Activated B cell treated with CpG ODN at 0.5 μM for 24 hours (primary cell): ENCODE data around the gene CHD2. TPM values are rescaled to one million over a fixed set of nuclear protein-coding genes. Genes with fewer than 3 reads are reported as not detected.
A peak's percentile ranks its signal among the peaks of the same experiment; 100 is the strongest.

Experiments used
- ATAC-seq: fragments of 200-7000 bp; cut with Tn5 transposase; one replicate; pipeline ENCODE4 v1.10.0; 2021; ENCODE audit warnings: low read depth, mild to moderate bottlenecking, moderate library complexity
- CTCF ChIA-PET: fragments of 350-600 bp; sonication (Branson Sonifier 250); formaldehyde crosslinking; loops from one replicate; lab custom pipeline; 2021; ENCODE audit warnings: antibody characterized with exemption; lab: Charles Lee
- POLR2A ChIA-PET: fragments of 350-600 bp; sonication (Branson Sonifier 250); formaldehyde crosslinking; loops from one replicate; lab custom pipeline; 2021; ENCODE audit warnings: antibody characterized with exemption; lab: Charles Lee
- DNase-seq: peaks from one replicate; pipeline ENCODE4 v3.0.0; 2022
- H3K27ac Mint-ChIP-seq: one replicate; pipeline ENCODE4 v1.8.0; 2020; ENCODE audit warnings: mixed read lengths
- H3K27me3 Mint-ChIP-seq: one replicate; pipeline ENCODE4 v1.8.0; 2021; ENCODE audit warnings: mixed read lengths
- H3K36me3 Mint-ChIP-seq: one replicate; pipeline ENCODE4 v1.8.0; 2021; ENCODE audit warnings: low read depth, mixed read lengths
- H3K4me1 Mint-ChIP-seq: one replicate; pipeline ENCODE4 v1.8.0; 2021; ENCODE audit warnings: mixed read lengths
- H3K4me3 Mint-ChIP-seq: one replicate; pipeline ENCODE4 v1.8.0; 2020; ENCODE audit warnings: mild to moderate bottlenecking, mixed read lengths
- H3K9me3 Mint-ChIP-seq: one replicate; pipeline ENCODE4 v1.8.0; 2020; ENCODE audit warnings: mixed read lengths
- intact Hi-C: fragments of 100-400 bp; cut with micrococcal nuclease; formaldehyde crosslinking; loops from one replicate; pipeline ENCODE4 v1.15.1; 2024
- total RNA-seq: library from RNA; stranded (reverse); gene quantifications from 2 replicates; pipeline ENCODE4 v1.2.3, GENCODE V29; 2022
- TF ChIP-seq, protein P1 (sequence below): fragments of 200-600 bp; IDR thresholded peaks from one replicate; pipeline ENCODE4 v1.8.0; 2022; ENCODE audit warnings: antibody characterized with exemption, mild to moderate bottlenecking

Gene CHD2
- total RNA-seq, 1 donor from 2014 or later, result 298 TPM

- TF ChIP-seq, protein P1, sequence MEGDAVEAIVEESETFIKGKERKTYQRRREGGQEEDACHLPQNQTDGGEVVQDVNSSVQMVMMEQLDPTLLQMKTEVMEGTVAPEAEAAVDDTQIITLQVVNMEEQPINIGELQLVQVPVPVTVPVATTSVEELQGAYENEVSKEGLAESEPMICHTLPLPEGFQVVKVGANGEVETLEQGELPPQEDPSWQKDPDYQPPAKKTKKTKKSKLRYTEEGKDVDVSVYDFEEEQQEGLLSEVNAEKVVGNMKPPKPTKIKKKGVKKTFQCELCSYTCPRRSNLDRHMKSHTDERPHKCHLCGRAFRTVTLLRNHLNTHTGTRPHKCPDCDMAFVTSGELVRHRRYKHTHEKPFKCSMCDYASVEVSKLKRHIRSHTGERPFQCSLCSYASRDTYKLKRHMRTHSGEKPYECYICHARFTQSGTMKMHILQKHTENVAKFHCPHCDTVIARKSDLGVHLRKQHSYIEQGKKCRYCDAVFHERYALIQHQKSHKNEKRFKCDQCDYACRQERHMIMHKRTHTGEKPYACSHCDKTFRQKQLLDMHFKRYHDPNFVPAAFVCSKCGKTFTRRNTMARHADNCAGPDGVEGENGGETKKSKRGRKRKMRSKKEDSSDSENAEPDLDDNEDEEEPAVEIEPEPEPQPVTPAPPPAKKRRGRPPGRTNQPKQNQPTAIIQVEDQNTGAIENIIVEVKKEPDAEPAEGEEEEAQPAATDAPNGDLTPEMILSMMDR, result no peak
- no peaks in the 10 kb centered on the region for H3K27me3 Mint-ChIP-seq
- H3K36me3 Mint-ChIP-seq, result peaks cover 82% of the 10 kb centered on the region
- ChIA-PET POLR2A (interaction anchor here (1.3 to 11.3 kb wide), 5 partner anchors 7 to 77 kb away, joined by 9 to 599 read pairs (median 37); partner anchors contain the start of gene CHD2), CTCF (interaction anchor here (1.7 kb wide), 1 partner anchor 12 kb away, joined by 6 read pairs; the partner anchor contains the start of gene CHD2)
- H3K4me3 Mint-ChIP-seq, result no peak overlapping the region
- DNase-seq (no peak), ATAC-seq (no peak)
- peaks cover 60% of the 10 kb centered on the region for H3K4me1 Mint-ChIP-seq
- H3K9me3 Mint-ChIP-seq, result no peaks in the 10 kb centered on the region
- intact Hi-C loops, result loop anchor here (1.0 kb wide), 1 partner anchor 9 kb away; no protein-coding TSS in a partner anchor
- no peak overlapping the region for H3K27ac Mint-ChIP-seq
Observed at GRCh38 chr15:92887869-92888268, 12.3 kb upstream of the CHD2 start.

GRCh38 chr15:92889390-92890107 lies 10.6 kb upstream of the CHD2 start:
- no peaks in the 10 kb centered on the region for H3K27me3 Mint-ChIP-seq
- peaks cover 85% of the 10 kb centered on the region for H3K36me3 Mint-ChIP-seq
- H3K9me3 Mint-ChIP-seq, result no peaks in the 10 kb centered on the region
- CTCF ChIA-PET, result interaction anchor here (1.0 to 1.7 kb wide), 2 partner anchors 11 to 80 kb away, joined by 3 to 6 read pairs; partner anchors contain the start of gene CHD2
- intact Hi-C loops, result no loop called here
- H3K4me3 Mint-ChIP-seq, result peak overlapping the region; percentile 13
- POLR2A ChIA-PET, result interaction anchor here (0.5 to 11.3 kb wide), 14 partner anchors 9 to 79 kb away, joined by 3 to 599 read pairs (median 5); partner anchors contain the start of gene CHD2
- peak overlapping the region; percentile 59 for H3K27ac Mint-ChIP-seq
- TF ChIP-seq, protein P1, result no peak
- H3K4me1 Mint-ChIP-seq, result peaks cover 62% of the 10 kb centered on the region
- no peak for ATAC-seq
- no peak for DNase-seq

DNA sequence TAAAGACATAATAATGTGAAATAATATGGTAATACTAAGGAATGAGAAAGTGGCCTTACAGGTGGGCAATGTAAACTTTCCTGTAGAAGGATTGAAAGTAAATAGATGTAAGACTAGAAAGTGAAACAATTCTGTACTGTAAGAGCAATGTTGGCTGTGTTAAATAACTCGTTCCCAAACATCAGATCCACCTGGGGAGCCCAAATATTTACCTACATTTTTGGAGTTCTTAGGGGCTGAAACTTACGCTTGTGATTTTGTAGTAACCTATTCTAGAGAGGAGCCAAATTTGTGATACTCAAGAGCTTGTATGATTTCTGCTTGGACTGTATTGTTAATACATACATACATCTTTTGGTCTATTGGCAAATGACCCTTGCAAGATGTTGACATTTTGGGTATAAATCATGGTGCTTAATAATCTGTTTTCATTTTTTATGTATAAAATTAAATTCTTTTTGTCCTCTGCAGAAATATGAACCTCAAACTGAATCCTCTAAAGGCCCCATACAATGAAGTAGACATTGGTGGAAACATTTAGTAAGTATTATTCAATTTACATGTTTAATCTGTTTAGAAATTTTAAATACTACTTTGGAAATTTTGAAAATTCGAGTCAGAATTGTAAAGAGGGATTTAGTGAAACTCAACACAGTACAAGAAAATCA lies 8.5 kb upstream of the CHD2 start:
- peaks cover 57% of the 10 kb centered on the region for H3K4me1 Mint-ChIP-seq
- intact Hi-C loops, result no loop called here
- ATAC-seq (no peak), DNase-seq (no peak)
- H3K36me3 Mint-ChIP-seq, result peaks cover 82% of the 10 kb centered on the region
- ChIA-PET POLR2A (interaction anchor here (1.4 to 7.4 kb wide), 7 partner anchors 7 to 82 kb away, joined by 4 to 94 read pairs (median 13); partner anchors contain the start of gene CHD2), CTCF (interaction anchor here (1.5 kb wide), 1 partner anchor 9 kb away, joined by 4 read pairs; the partner anchor contains the start of gene CHD2)
- no peak overlapping the region for H3K4me3 Mint-ChIP-seq
- TF ChIP-seq, protein P1, result no peak
- no peak overlapping the region for H3K27ac Mint-ChIP-seq
- H3K27me3 Mint-ChIP-seq, result no peaks in the 10 kb centered on the region
- H3K9me3 Mint-ChIP-seq, result no peaks in the 10 kb centered on the region

DNA sequence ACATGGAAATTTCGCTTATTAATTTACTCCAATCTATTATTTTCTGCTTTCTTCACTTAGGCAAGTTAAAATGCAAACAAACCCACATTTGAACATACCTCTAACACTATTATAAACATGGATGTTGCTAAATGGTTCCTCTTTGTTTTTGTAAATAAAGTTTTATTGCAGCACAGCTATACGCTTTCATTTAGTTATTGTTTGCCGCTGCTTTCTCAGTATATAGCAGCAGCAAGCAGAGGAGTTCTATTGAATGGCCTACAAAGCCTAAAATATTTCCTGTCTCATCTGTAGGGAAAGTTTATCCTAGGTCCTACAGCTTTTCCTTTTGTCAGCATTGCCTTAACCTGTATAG lies 7.9 kb upstream of the CHD2 start:
- Mint-ChIP-seq H3K4me3 (no peak overlapping the region), H3K9me3 (no peaks in the 10 kb centered on the region), H3K27ac (no peak overlapping the region), H3K27me3 (no peaks in the 10 kb centered on the region), H3K4me1 (peaks cover 57% of the 10 kb centered on the region), H3K36me3 (peaks cover 82% of the 10 kb centered on the region)
- no peak for ATAC-seq
- TF ChIP-seq, protein P1, result no peak
- CTCF ChIA-PET, result no interaction called here
- intact Hi-C loops, result no loop called here
- no peak for DNase-seq
- POLR2A ChIA-PET, result interaction anchor here (1.6 to 7.4 kb wide), 6 partner anchors 8 to 83 kb away, joined by 4 to 94 read pairs (median 14); partner anchors contain the start of gene CHD2

DNA sequence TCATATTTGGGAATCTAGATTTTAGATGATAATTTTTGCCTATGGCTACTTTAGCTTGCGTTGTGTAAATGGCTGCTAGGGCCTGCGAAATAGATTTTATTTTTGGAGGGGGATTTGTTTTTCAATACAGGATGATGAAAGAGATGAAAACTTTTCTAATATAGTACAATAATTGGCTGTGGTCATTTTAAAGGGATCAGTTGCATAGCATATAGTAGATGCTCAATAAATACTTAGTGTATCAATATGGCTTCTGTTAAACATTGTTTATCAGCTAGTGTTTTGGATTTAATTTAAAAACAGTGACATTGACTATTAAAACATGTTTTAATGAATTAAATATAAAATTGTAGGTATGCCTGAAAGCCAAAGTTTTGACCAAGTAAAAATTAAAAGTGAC lies 6.9 kb upstream of the CHD2 start:
- TF ChIP-seq, protein P1, result no peak
- Mint-ChIP-seq H3K4me1 (peaks cover 59% of the 10 kb centered on the region), H3K36me3 (peaks cover 84% of the 10 kb centered on the region), H3K4me3 (no peak overlapping the region), H3K27me3 (no peaks in the 10 kb centered on the region), H3K9me3 (no peaks in the 10 kb centered on the region), H3K27ac (no peak overlapping the region)
- no peak for DNase-seq
- ChIA-PET POLR2A (interaction anchor here (1.6 to 7.4 kb wide), 6 partner anchors 7 to 84 kb away, joined by 4 to 94 read pairs (median 14); partner anchors contain the start of gene CHD2), CTCF (interaction anchor here (0.9 to 1.1 kb wide), 2 partner anchors 61 to 85 kb away, joined by 3 read pairs; no protein-coding TSS in a partner anchor)
- no peak for ATAC-seq
- intact Hi-C loops, result no loop called here
